H1 (cell line): ENCODE data around the gene PDHX. TPM values are rescaled to one million over a fixed set of nuclear protein-coding genes. Genes with fewer than 3 reads are reported as not detected.

Experiments
- CTCF ChIA-PET: fragments of 300-600 bp; sonication (Branson Sonifier 250); formaldehyde crosslinking; loops from one replicate; lab custom pipeline; 2021; ENCODE audit not compliant: partially characterized antibody; lab: Charles Lee
- POLR2A ChIA-PET: fragments of 300-600 bp; sonication (Branson Sonifier 250); formaldehyde crosslinking; loops from one replicate; lab custom pipeline; 2021; ENCODE audit warnings: inconsistent platforms; ENCODE audit not compliant: partially characterized antibody; lab: Charles Lee
- DNase-seq, 2 experiments: peaks; one replicate each; pipeline versions ENCODE4 v3.0.0 to v3.0.0-alpha.2; 2010 to 2022; ENCODE audit warnings: low spot score in 2 of 2, low read depth in 1 of 2, mixed read lengths in 1 of 2
- FAIRE-seq: peaks from 2 replicates; lab custom pipeline; 2011; peaks lifted over from hg19 to GRCh38; lab: Jason Lieb, UNC
- H2AFZ ChIP-seq: 2 replicates; pipeline ENCODE4 v1.8.1; 2012; ENCODE audit warnings: low read length, inconsistent platforms
- H2AK5ac ChIP-seq: 2 replicates; pipeline ENCODE4 v1.6.1; 2013; ENCODE audit warnings: low read depth, low read length
- H2BK120ac ChIP-seq: replicated peaks from 2 replicates; pipeline ENCODE3; 2013; ENCODE audit warnings: low read depth, low read length, inconsistent platforms
- H2BK12ac ChIP-seq: 2 replicates; pipeline ENCODE4 v1.6.1; 2013; ENCODE audit warnings: low read depth, low read length
- H2BK15ac ChIP-seq: 2 replicates; pipeline ENCODE4 v1.6.1; 2013; ENCODE audit warnings: low read length
- H2BK20ac ChIP-seq: 2 replicates; pipeline ENCODE4 v1.6.1; 2013; ENCODE audit warnings: low read length
- H2BK5ac ChIP-seq: 2 replicates; pipeline ENCODE4 v1.6.1; 2013; ENCODE audit warnings: low read depth, low read length
- H3K14ac ChIP-seq: 2 replicates; pipeline ENCODE4 v1.6.1; 2013; ENCODE audit warnings: inconsistent platforms; ENCODE audit not compliant: insufficient read length
- H3K18ac ChIP-seq: 2 replicates; pipeline ENCODE4 v1.6.1; 2013; ENCODE audit warnings: low read length; ENCODE audit errors: extremely low read depth
- H3K23ac ChIP-seq: 2 replicates; pipeline ENCODE4 v1.6.1; 2013; ENCODE audit warnings: inconsistent platforms; ENCODE audit not compliant: insufficient read length
- H3K23me2 ChIP-seq: 2 replicates; pipeline ENCODE4 v1.6.1; 2013; ENCODE audit warnings: low read depth, low read length
- H3K27ac ChIP-seq: 2 replicates; pipeline ENCODE4 v1.6.1; 2011; ENCODE audit warnings: low read depth, low read length, inconsistent platforms
- H3K27me3 ChIP-seq, 4 experiments: replicated peaks in 1 of 4; 1 replicate in 1 of 4; 2 replicates in 3 of 4; pipeline versions ENCODE4 v1.6.1 to v1.8.1; 2011 to 2013; ENCODE audit warnings: low read length in 3 of 4, mild to moderate bottlenecking in 3 of 4, inconsistent platforms in 2 of 4, mixed read lengths in 2 of 4, moderate library complexity in 1 of 4; ENCODE audit not compliant: control insufficient read depth in 3 of 4, insufficient read depth in 3 of 4; ENCODE audit errors: extremely low read depth in 1 of 4
- H3K36me3 ChIP-seq, 4 experiments: 2 replicates each; pipeline versions ENCODE4 v1.6.1 to v1.8.1; 2011 to 2013; ENCODE audit warnings: mild to moderate bottlenecking in 4 of 4, low read length in 3 of 4, moderate library complexity in 2 of 4, control low read depth in 1 of 4, inconsistent platforms in 1 of 4; ENCODE audit not compliant: insufficient read depth in 4 of 4, control insufficient read depth in 2 of 4
- H3K4ac ChIP-seq: replicated peaks from 2 replicates; pipeline ENCODE3; 2013; ENCODE audit warnings: low read length, low read depth, mixed read lengths, inconsistent platforms; ENCODE audit not compliant: insufficient read length
- H3K4me1 ChIP-seq, 4 experiments: replicated peaks in 1 of 4; 1 replicate in 1 of 4; 2 replicates in 3 of 4; pipeline versions ENCODE4 v1.6.1 to v1.8.1; 2011 to 2013; ENCODE audit warnings: low read length in 3 of 4, inconsistent platforms in 2 of 4, mixed read lengths in 1 of 4; ENCODE audit not compliant: insufficient read depth in 4 of 4, control insufficient read depth in 3 of 4
- H3K4me2 ChIP-seq, 2 experiments: 2 replicates each; pipeline versions ENCODE4 v1.6.1 to v1.8.1; 2011 to 2013; ENCODE audit warnings: low read depth in 2 of 2, low read length in 2 of 2, control low read depth in 1 of 2, inconsistent platforms in 1 of 2, mild to moderate bottlenecking in 1 of 2; ENCODE audit not compliant: insufficient read depth in 1 of 2
- H3K4me3 ChIP-seq, 4 experiments: fragments of 200-600, 300-600 bp in 1 of 4; sonication (generic), shearing (Covaris generic), sonication (Bioruptor Twin) in 1 of 4; 2 replicates each; pipeline versions ENCODE4 v1.5.1 to v1.8.1; 2011 to 2016; ENCODE audit warnings: low read length in 4 of 4, low read depth in 3 of 4, control low read depth in 2 of 4, inconsistent platforms in 2 of 4, mild to moderate bottlenecking in 2 of 4, mixed read lengths in 1 of 4, moderate library complexity in 1 of 4; ENCODE audit not compliant: insufficient read depth in 2 of 4; ENCODE audit errors: extremely low read depth in 1 of 4
- H3K56ac ChIP-seq: replicated peaks from 2 replicates; pipeline ENCODE3; 2013; ENCODE audit warnings: low read depth, mild to moderate bottlenecking, mixed read lengths, low read length, inconsistent platforms; ENCODE audit not compliant: insufficient read length
- H3K79me1 ChIP-seq: 2 replicates; pipeline ENCODE4 v1.6.1; 2013; ENCODE audit warnings: low read depth, low read length, control low read depth
- H3K79me2 ChIP-seq, 2 experiments: 2 replicates each; pipeline versions ENCODE4 v1.6.1 to v1.8.1; 2012 to 2013; ENCODE audit warnings: low read length in 2 of 2, mild to moderate bottlenecking in 2 of 2, inconsistent platforms in 1 of 2; ENCODE audit not compliant: insufficient read depth in 2 of 2, control insufficient read depth in 1 of 2
- H3K9ac ChIP-seq, 4 experiments: replicated peaks in 1 of 4; 1 replicate in 1 of 4; 2 replicates in 3 of 4; pipeline versions ENCODE4 v1.6.1 to v1.8.1; 2011 to 2013; ENCODE audit warnings: low read depth in 3 of 4, low read length in 3 of 4, control low read depth in 2 of 4, mild to moderate bottlenecking in 2 of 4, moderate library complexity in 2 of 4, inconsistent platforms in 1 of 4; ENCODE audit errors: extremely low read depth in 1 of 4
- H3K9me3 ChIP-seq, 2 experiments: 2 replicates each; pipeline versions ENCODE4 v1.6.1 to v1.8.1; 2012 to 2013; ENCODE audit warnings: mild to moderate bottlenecking in 2 of 2, moderate library complexity in 2 of 2, control low read depth in 1 of 2, inconsistent platforms in 1 of 2, low read depth in 1 of 2, low read length in 1 of 2, mixed read lengths in 1 of 2; ENCODE audit not compliant: insufficient read depth in 2 of 2
- H4K20me1 ChIP-seq, 2 experiments: replicated peaks in 1 of 2; 2 replicates each; pipeline versions ENCODE3 to v1.8.1; 2011 to 2013; ENCODE audit warnings: inconsistent platforms in 2 of 2, low read length in 2 of 2, mild to moderate bottlenecking in 1 of 2; ENCODE audit not compliant: insufficient read depth in 2 of 2, control insufficient read depth in 1 of 2
- H4K5ac ChIP-seq: 2 replicates; pipeline ENCODE4 v1.6.1; 2013; ENCODE audit warnings: low read length, low read depth, mixed read lengths, inconsistent platforms; ENCODE audit not compliant: insufficient read length
- H4K8ac ChIP-seq: 2 replicates; pipeline ENCODE4 v1.8.0; 2013; ENCODE audit warnings: mild to moderate bottlenecking, moderate library complexity, low read length, inconsistent platforms; ENCODE audit not compliant: insufficient read depth; ENCODE audit errors: extremely low read depth
- H4K91ac ChIP-seq: replicated peaks from 2 replicates; pipeline ENCODE3; 2013; ENCODE audit warnings: low read length, mixed read lengths, inconsistent platforms; ENCODE audit not compliant: insufficient read length
- CBX5 ChIP-seq: fragments of 300-800, 300-1000 bp; sonication (generic); IDR thresholded peaks from 2 replicates; pipeline ENCODE4 v1.7.1; 2016; ENCODE audit warnings: antibody characterized with exemption, low read length, low read depth
- JUND ChIP-seq: IDR thresholded peaks from 2 replicates; pipeline ENCODE4 v1.6.1; 2011; ENCODE audit warnings: mild to moderate bottlenecking, improper control_type of control experiment, low read length
- POU5F1 ChIP-seq: IDR thresholded peaks from 2 replicates; pipeline ENCODE4 v1.6.1; 2011; ENCODE audit warnings: low read depth, mild to moderate bottlenecking, low read length, moderate library complexity
- SP2 ChIP-seq: IDR thresholded peaks from 2 replicates; pipeline ENCODE4 v1.6.1; 2012; ENCODE audit warnings: mild to moderate bottlenecking, low read length, inconsistent platforms
- TAF7 ChIP-seq: optimal IDR thresholded peaks from 2 replicates; pipeline ENCODE3; 2011; ENCODE audit warnings: low read depth, mild to moderate bottlenecking, inconsistent platforms, low read length, moderate library complexity, borderline replicate concordance
- WGBS, 2 experiments: shearing (Covaris generic) in 1 of 2; methylation state at CpG; one replicate each; pipeline versions ENCODE4 v1.1.6 to v1.1.7; 2013 to 2015; ENCODE audit warnings: low lambda C conversion rate in 2 of 2, mixed read lengths in 2 of 2, inconsistent platforms in 1 of 2, low coverage in 1 of 2, missing lambda C conversion rate in 1 of 2; ENCODE audit not compliant: insufficient replicate concordance in 2 of 2, insufficient coverage in 1 of 2, insufficient read length in 1 of 2; ENCODE audit errors: extremely low coverage in 1 of 2, missing lambda C conversion rate in 1 of 2; 5-methylcytosine and 5-hydroxymethylcytosine counted together
- polyA plus RNA-seq, 7 experiments: library from polyadenylated mRNA; depleted of rRNA in 3 of 7; stranded (reverse) in 5 of 7; unstranded in 2 of 7; fragments of >200 nt in 5 of 7; fragments of 200-250 nt in 2 of 7; gene quantifications; 1 replicate in 5 of 7; 2 replicates in 1 of 7; 4 replicates in 1 of 7; pipeline versions ENCODE4 v1.2.1 to v1.2.3, GENCODE V29; 2011 to 2013; ENCODE audit warnings: missing spikeins in 2 of 7, mixed read lengths in 2 of 7
- total RNA-seq: library from RNA; stranded (reverse); fragmentation: NEBNext Ultra II Directional; extraction: Animal tissue kit (Norgen Biotek cat#: 25700); gene quantifications from 2 replicates; pipeline ENCODE4 v1.2.1, GENCODE V29; 2021

Gene PDHX
- total and polyA plus RNA-seq, 2 of the 8 experiments (the other 6 are each of a cell fraction or from before 2014, with no cell fraction given): 12.4 to 51.9 TPM

DNA sequence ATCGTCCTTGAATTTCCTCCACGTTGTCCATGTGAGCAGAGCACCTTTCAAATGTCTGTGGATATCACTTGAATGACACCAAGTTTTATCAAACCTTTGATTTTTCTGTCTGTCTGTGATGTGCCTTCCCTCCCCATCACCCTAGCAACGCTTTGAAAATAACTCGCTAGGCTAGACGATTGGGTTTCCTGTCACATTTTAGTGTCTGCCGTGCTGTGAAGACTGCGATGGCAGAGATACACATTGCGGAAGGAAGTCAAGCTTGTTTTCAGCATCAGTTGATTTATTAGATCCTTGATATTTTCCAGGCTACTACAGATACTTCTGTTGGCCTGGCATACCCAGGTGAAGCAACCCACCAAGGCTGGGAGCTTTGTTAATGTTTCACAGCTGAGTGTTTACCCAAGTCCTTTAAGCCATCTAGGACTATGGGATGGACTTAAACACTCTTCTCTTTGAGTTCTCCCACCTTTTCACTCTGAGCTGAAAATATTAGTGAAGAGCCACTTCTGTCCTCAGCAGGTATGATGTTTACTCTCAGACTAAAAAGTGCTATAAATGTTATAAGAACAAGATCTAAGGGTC lies 128.9 kb downstream of the PDHX start:
- Histone ChIP-seq H2BK12ac (no peak overlapping the region), H3K23ac (no peak overlapping the region), H2BK120ac (no peak overlapping the region), H4K8ac (no peak overlapping the region), H3K4me2 (no peak overlapping the region), H3K4me1 (no peaks in the 10 kb centered on the region), H3K4me3 (no peak overlapping the region), H3K27ac (no peak overlapping the region), H3K4ac (no peak overlapping the region), H2BK20ac (no peak overlapping the region), H2AK5ac (no peak overlapping the region), H4K5ac (no peak overlapping the region), H3K14ac (no peak overlapping the region), H3K36me3 (no peaks in the 10 kb centered on the region), H3K27me3 (no peaks in the 10 kb centered on the region), H3K79me1 (no peaks in the 10 kb centered on the region), H2BK5ac (no peak overlapping the region), H3K56ac (no peak overlapping the region), H3K9me3 (no peaks in the 10 kb centered on the region), H2BK15ac (no peak overlapping the region), H3K79me2 (no peaks in the 10 kb centered on the region), H4K91ac (no peak overlapping the region), H4K20me1 (no peaks in the 10 kb centered on the region), H3K23me2 (no peaks in the 10 kb centered on the region), H2AFZ (no peak overlapping the region), H3K9ac (no peak overlapping the region), H3K18ac (no peak overlapping the region)
- ChIA-PET CTCF (interaction anchor here (0.6 kb wide), 1 partner anchor 103 kb away, joined by 4 read pairs; no protein-coding TSS in a partner anchor), POLR2A (no interaction called here)
- TF ChIP-seq SP2 (no peak), POU5F1 (no peak), TAF7 (no peak), JUND (no peak), CBX5 (no peak)
- FAIRE-seq: no peak
- no peak for DNase-seq
- 91% methylated on average over 8 of the region's 8 CpGs; no CpG with 5 or more reads in 1 of the 2 experiments for WGBS, 2 experiments
